Inflammatory macrophage treated with lipopolysaccharide for 1 hour (primary cell): ENCODE data around the gene GNB3.

Experiments used
- DNase-seq, 2 donors: peaks; one replicate each; pipeline ENCODE4 v3.0.0-alpha.2; 2020 to 2022

The GNB3 gene

DNA sequence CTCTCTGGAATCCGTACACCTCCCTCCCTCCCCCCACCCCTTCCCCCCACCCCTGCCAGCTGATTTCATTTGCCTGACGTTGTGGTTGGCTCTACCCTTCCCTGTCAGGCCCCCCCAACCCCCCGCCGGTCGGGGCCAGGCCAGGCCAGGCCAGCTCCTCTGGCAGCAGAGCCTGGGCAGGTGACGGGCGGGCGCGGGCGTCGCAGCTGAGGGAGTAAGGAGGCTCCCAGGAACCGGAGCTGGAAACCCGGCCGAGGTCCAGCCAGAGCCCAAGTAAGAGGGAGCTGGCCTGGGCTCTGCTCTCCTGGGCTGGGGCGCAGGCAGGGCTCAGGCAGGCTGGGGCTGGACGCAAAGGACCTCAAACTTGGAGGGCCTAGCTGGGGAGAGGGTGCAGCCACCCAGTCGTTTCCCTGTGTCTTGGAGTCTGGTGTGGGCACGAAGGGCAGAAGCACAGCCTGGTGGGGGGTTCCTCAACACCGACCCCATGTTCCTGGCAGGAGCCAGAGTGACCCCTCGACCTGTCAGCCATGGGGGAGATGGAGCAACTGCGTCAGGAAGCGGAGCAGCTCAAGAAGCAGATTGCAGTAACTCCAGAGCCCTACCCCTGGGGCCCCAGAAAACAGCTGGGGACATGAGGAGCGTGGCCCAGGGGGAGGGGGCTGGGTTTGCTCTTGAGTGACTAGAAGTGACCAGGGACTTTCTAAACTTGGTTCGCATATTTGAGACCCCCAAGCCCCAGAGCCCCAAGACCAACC, at the start of gene GNB3:
TSS of gene GNB3 (plus strand) at position 165 of the 755 bp plus-strand sequence. CDS start at position 528, 363 bp downstream.
- no peak for DNase-seq

GRCh38 chr12:6791931-6792520, 48.7 kb upstream of the GNB3 start:
- DNase-seq: no peak

DNA sequence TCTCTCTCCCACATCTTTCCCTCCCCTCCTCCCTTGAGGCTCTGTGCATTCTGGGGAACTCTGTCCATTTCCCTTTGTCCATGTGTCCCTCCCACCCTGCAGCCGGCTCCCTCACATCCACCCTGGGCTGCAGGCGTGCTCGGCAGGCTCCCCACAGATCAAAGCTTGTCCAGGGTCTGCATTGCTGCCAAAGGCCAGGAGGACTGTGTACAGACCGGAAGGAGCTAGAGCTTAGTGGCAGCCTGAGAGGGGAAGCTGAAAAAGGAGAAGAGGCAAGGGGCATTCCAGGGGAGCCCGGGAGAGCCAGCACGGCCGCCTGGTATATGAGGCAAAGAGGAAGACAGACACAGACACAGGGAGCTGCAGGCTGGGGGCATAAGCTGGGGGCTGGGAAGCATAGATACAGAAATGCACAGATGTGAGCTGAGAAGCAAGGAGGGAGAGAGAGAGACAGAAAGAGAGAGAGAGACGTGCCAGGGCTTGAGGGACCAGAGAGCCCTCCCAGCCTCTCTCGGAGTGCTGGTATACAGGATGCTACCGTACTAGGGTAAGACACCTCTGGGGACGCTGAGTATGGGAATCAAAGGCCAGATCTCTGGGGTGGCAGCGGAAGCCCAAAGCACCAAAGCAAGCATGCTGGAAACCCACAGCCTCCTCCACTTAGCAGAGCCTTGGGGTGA, 48.1 kb upstream of the GNB3 start:
- DNase-seq: peak; percentile 82 to 84

DNA sequence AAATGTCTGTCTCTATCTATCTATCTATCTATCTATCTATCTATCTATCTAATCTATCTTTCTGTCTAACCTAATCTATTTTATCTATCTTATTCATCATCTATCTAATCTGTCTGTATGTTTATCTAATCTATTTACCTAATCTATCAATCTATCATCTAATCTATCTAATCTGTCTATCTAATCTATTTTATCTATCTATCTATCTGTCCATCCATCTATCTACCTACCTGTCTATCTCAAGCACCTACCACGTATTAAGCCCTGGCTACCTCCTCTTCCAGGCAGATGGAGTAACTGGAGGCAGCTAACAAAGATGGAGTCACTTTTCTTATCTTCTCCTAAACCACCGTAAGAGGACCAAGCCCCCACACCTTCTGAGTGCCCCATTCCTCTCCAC, 45.6 kb upstream of the GNB3 start:
- no peak for DNase-seq

GRCh38 chr12:6796576-6796975, 44.1 kb upstream of the GNB3 start:
- no peak for DNase-seq

DNA sequence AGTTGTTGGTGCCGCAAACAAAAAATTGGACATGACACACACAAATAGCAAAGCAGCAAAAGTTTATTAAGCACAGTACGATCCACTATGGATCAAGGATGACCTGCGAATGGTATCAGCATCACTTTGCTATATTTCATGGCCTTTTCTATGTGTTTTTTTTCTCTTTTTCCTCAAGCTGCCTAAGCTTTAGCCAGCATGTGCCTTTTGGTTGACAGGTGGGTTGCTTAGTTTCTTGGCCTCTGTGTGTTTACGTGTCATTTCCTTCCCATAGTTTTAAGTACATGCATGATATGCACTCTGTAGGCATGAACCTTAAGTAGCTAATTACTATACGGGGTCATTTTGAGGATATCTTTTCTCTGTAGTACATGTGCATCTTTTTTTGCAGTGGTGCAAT, 41.6 kb upstream of the GNB3 start:
- no peak for DNase-seq

- DNase-seq: no peak
Measured at GRCh38 chr12:6807170-6807569, 33.6 kb upstream of the GNB3 start.

- DNase-seq: no peak
Measured at GRCh38 chr12:6809056-6809455, 31.7 kb upstream of the GNB3 start.

DNA sequence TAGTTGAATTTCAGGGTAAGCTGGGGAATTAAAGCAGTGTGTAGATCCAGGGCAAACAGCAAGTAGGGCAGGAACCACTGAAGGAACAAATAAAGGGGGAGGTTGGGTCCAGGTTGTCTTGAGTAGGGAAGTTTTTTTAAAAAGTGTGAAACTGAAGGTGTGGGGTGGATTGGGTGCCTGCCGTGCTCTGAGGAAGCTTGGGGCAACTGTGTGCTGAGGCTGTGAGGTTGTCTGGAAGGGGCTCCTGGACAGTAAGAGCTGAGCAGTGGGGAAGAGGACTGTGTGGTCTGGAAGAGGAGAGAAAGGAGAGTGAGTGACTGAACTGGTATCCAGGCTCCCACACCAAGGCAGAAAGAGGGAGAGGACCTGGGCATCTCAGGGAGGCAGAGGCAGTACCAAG, 30.0 kb upstream of the GNB3 start:
- DNase-seq: no peak

- no peak for DNase-seq
Measured at GRCh38 chr12:6813363-6813762, 27.4 kb upstream of the GNB3 start.

DNA sequence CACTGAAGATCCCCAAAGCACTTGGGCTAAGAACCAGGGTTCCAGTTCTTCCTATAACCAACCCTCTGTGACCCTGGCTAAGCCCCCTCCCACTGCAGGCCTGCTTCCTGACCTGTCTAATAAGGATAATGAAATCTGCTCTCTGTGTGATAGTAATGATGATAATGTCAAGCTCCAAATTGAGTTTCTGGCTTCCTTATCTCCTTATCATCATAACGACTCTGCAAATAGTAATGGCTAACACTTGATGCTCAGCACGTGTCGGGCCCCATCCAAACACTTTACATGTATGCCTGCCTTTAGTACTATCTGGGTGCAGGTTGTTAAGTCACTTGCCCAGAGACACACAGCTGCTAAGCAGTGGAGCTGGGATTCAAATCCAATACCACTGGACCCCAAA, 24.1 kb upstream of the GNB3 start:
- no peak for DNase-seq

GRCh38 chr12:6817098-6817497, 23.6 kb upstream of the GNB3 start:
- no peak for DNase-seq

GRCh38 chr12:6817662-6818157, 23.0 kb upstream of the GNB3 start:
- no peak for DNase-seq

GRCh38 chr12:6818222-6818621, 22.5 kb upstream of the GNB3 start:
- DNase-seq: no peak

DNA sequence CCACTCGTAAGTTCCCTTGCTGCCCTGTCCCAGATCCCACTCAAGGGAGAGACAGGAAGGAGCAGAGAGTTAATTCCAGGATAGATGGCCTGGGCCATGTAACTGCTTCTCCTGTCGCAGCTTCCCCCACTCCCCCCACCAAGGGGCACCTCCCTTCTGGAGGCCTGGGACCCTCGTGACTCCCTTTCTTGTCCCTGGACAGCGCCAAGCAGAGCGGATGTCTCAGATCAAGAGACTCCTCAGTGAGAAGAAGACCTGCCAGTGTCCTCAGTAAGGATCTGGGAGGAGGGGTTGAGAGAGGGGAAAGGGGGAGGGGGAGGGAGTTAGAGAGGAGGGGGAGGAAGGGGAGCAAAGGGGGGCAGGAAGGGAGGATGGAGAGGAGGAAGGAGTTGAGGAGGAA, 22.1 kb upstream of the GNB3 start:
- DNase-seq: no peak

GRCh38 chr12:6819106-6820030, 21.4 kb upstream of the GNB3 start:
- DNase-seq: no peak

GRCh38 chr12:6820166-6820565, 20.6 kb upstream of the GNB3 start:
- no peak for DNase-seq

- no peak for DNase-seq
Measured at GRCh38 chr12:6821591-6822425, 18.9 kb upstream of the GNB3 start, which contains the start of gene GPR162. Gene GPR162, plus strand, starts transcription at chr12:6821821. Its CDS starts 2,078 bp downstream, at chr12:6823899.

- no peak for DNase-seq
Measured at GRCh38 chr12:6822426-6823135, 18.1 kb upstream of the GNB3 start.

DNA sequence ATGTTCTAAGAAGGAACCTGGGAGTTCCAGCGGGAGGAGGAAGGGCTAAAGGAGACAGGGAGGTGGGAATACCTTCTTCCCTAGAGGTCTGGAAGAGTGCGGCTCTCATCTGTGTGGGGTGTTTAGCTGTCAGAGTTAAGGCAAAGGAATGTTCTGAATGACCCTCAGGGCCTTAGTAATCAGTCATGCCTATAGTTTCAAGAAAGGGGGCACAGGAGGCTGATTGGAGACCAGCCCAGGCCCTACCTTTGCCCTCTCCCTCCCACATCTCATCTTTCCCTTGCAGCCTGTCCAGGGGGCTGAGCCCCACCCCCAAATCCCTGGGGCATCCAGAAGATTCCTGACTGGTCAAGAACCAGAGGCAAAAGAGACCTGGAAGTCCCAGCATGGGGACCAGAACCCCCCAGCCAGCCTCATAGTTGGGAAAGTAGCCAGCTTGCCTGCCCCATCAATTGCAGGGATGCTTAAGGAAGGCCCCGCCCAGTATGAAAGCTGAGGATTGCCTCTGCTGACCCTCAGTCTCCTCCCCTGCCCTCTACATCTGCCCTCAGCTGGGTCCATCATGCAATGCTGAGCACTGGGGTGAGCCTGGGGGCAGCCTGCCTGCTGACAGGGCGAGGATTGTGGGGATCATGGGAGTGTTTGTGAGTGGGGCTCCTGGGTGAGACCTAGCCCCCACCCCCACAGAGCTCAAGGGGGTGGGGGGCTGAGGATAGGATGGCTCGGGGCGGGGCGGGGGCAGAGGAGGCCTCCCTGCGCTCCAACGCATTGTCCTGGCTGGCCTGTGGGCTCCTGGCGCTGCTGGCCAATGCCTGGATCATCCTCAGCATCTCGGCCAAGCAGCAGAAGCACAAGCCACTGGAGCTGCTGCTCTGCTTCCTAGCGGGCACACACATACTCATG, 17.3 kb upstream of the GNB3 start:
- no peak for DNase-seq
